HepG2 (cell line): Measurements from ENCODE around the gene OOSP1.

Experiments used
- ATF2 ChIP-seq: sonication (generic); formaldehyde crosslinking; IDR thresholded peaks from 2 replicates; pipeline ENCODE4 v1.4.0; 2020; ENCODE audit warnings: missing genetic modification reagents
- CTCF ChIP-seq: sonication (generic); formaldehyde crosslinking; IDR thresholded peaks from 2 replicates; pipeline ENCODE4 v1.5.0; 2020; ENCODE audit warnings: mild to moderate bottlenecking, missing genetic modification reagents, moderate library complexity
- DZIP1 ChIP-seq: sonication (generic); formaldehyde crosslinking; IDR thresholded peaks from 2 replicates; pipeline ENCODE4 v1.5.0; 2020; ENCODE audit warnings: mild to moderate bottlenecking, missing genetic modification reagents
- KLF11 ChIP-seq: IDR thresholded peaks from 2 replicates; pipeline ENCODE4 v1.6.1; 2016; ENCODE audit warnings: missing compliant biosample characterization
- LRRFIP1 ChIP-seq: sonication (generic); formaldehyde crosslinking; conservative IDR thresholded peaks from 2 replicates; pipeline ENCODE4 v1.4.0; 2020; ENCODE audit warnings: missing genetic modification reagents
- NFIB ChIP-seq: sonication (generic); formaldehyde crosslinking; IDR thresholded peaks from 2 replicates; pipeline ENCODE4 v1.9.0; 2021; ENCODE audit warnings: missing genetic modification reagents, mild to moderate bottlenecking, borderline replicate concordance
- NFRKB ChIP-seq: fragments of 450-650 bp; IDR thresholded peaks from 2 replicates; pipeline ENCODE4 v1.6.1; 2017
- RAD51 ChIP-seq: fragments of 450-650 bp; IDR thresholded peaks from 2 replicates; pipeline ENCODE4 v1.6.1; 2016; ENCODE audit warnings: borderline replicate concordance
- RFXANK ChIP-seq: IDR thresholded peaks from 2 replicates; pipeline ENCODE4 v1.6.1; 2016
- RXRA ChIP-seq: sonication (generic); formaldehyde crosslinking; IDR thresholded peaks from 2 replicates; pipeline ENCODE4 v1.5.1; 2020; ENCODE audit warnings: missing genetic modification reagents
- ZBTB38 ChIP-seq: sonication (generic); formaldehyde crosslinking; IDR thresholded peaks from 2 replicates; pipeline ENCODE4 v1.5.1; 2020; ENCODE audit warnings: mild to moderate bottlenecking, missing genetic modification reagents
- ZNF740 ChIP-seq: sonication (generic); formaldehyde crosslinking; IDR thresholded peaks from 2 replicates; pipeline ENCODE4 v1.4.0; 2020; ENCODE audit warnings: missing genetic modification reagents

GRCh38 chr11:59953463-59954218 is 15.4 kb downstream of the OOSP1 start:
- no peak for TF ChIP-seq NFRKB
- no peak for TF ChIP-seq ATF2 (CRISPR knock-in tag)
- no peak for TF ChIP-seq RFXANK
- TF ChIP-seq RAD51, result no peak
- no peak for TF ChIP-seq LRRFIP1
- TF ChIP-seq CTCF (CRISPR knock-in tag), result no peak
- no peak for TF ChIP-seq KLF11
- TF ChIP-seq RXRA, result no peak
- no peak for TF ChIP-seq NFIB (CRISPR knock-in tag)
- TF ChIP-seq ZBTB38 (CRISPR knock-in tag), result no peak
- no peak for TF ChIP-seq DZIP1
- no peak for TF ChIP-seq ZNF740 (CRISPR knock-in tag)
